GM12878 (cell line): Measurements from ENCODE around the gene GMPR2. TPM values are rescaled to one million over a fixed set of nuclear protein-coding genes. Genes with fewer than 3 reads are reported as not detected.

Experiments used
- ATAC-seq: fragments of 200-7000 bp; cut with Tn5 transposase; 3 replicates; pipeline ENCODE4 v1.9.1; 2020; ENCODE audit warnings: mild to moderate bottlenecking, moderate library complexity
- BruUV-seq: library from RNA; stranded (reverse); fragments of 400-500 nt; replicated peaks from 2 replicates; lab custom pipeline; 2021; lab: Mats Ljungman, UMichigan
- CTCF ChIA-PET: fragments of 300-600 bp; sonication (Branson Sonifier 250); formaldehyde crosslinking; extraction: SDS; loops from one replicate; lab custom pipeline; 2021; ENCODE audit warnings: inconsistent platforms; lab: Yijun Ruan, JAX
- POLR2A ChIA-PET: fragments of 350-600 bp; formaldehyde crosslinking; extraction: SDS; loops from one replicate; lab custom pipeline; 2021; ENCODE audit warnings: inconsistent platforms; lab: Charles Lee
- RAD21 ChIA-PET: fragments of 300-600 bp; sonication (Branson Sonifier 250); formaldehyde crosslinking; loops from one replicate; lab custom pipeline; 2023; ENCODE audit warnings: antibody characterized with exemption; ENCODE audit not compliant: unreplicated experiment; lab: Charles Lee
- SMC1A ChIA-PET: fragments of 300-600 bp; sonication (Branson Sonifier 250); formaldehyde crosslinking; loops from one replicate; lab custom pipeline; 2023; ENCODE audit not compliant: unreplicated experiment, uncharacterized antibody; lab: Charles Lee
- DNase-seq: peaks from one replicate; pipeline ENCODE4 v3.0.0-alpha.2; 2011; ENCODE audit warnings: low read depth, low spot score
- FAIRE-seq: peaks from 3 replicates; lab custom pipeline; 2011; peaks lifted over from hg19 to GRCh38; lab: Jason Lieb, UNC
- H2AFZ ChIP-seq: 2 replicates; pipeline ENCODE4 v1.6.0; 2011; ENCODE audit warnings: low read depth, low read length, control low read depth; ENCODE audit not compliant: control insufficient read depth
- H3K27ac ChIP-seq: 2 replicates; pipeline ENCODE4 v1.5.1; 2011; ENCODE audit warnings: control low read depth; ENCODE audit not compliant: control insufficient read depth, insufficient read depth
- H3K27me3 ChIP-seq, 2 experiments: replicated peaks in 1 of 2; 2 replicates each; pipeline versions ENCODE4 v1.6.0 to v1.6.1; 2011; ENCODE audit warnings: low read length in 1 of 2; ENCODE audit not compliant: control insufficient read depth in 2 of 2, insufficient read depth in 2 of 2
- H3K36me3 ChIP-seq, 2 experiments: 2 replicates each; pipeline ENCODE4 v1.5.1; 2011; ENCODE audit warnings: low read length in 1 of 2; ENCODE audit not compliant: control insufficient read depth in 2 of 2, insufficient read depth in 2 of 2
- H3K4me1 ChIP-seq: 2 replicates; pipeline ENCODE4 v1.6.1; 2011; ENCODE audit warnings: mild to moderate bottlenecking, low read length, moderate library complexity, mixed read lengths; ENCODE audit not compliant: control insufficient read depth, insufficient read depth
- H3K4me2 ChIP-seq: 2 replicates; pipeline ENCODE4 v1.6.0; 2011; ENCODE audit warnings: control low read depth; ENCODE audit not compliant: control insufficient read depth, insufficient read depth
- H3K4me3 ChIP-seq: fragments of 200-600 bp; sonication (generic); 2 replicates; pipeline ENCODE4 v1.5.1; 2016
- H3K79me2 ChIP-seq: 2 replicates; pipeline ENCODE4 v1.6.0; 2011; ENCODE audit warnings: low read length; ENCODE audit not compliant: control insufficient read depth, insufficient read depth
- H3K9ac ChIP-seq: 2 replicates; pipeline ENCODE4 v1.8.0; 2011; ENCODE audit warnings: low read length, control low read depth, mixed read lengths; ENCODE audit not compliant: control insufficient read depth, insufficient read depth
- H3K9me3 ChIP-seq: replicated peaks from 3 replicates; pipeline ENCODE4 v1.5.1; 2011; ENCODE audit warnings: mild to moderate bottlenecking, low read length; ENCODE audit not compliant: control insufficient read depth, insufficient read depth
- H4K20me1 ChIP-seq: 2 replicates; pipeline ENCODE4 v1.6.0; 2011; ENCODE audit not compliant: control insufficient read depth, insufficient read depth
- ATF3 ChIP-seq: IDR thresholded peaks from 2 replicates; pipeline ENCODE4 v1.6.1; 2011; ENCODE audit warnings: low read depth, mild to moderate bottlenecking, low read length, moderate library complexity, borderline replicate concordance; ENCODE audit errors: extremely low read depth
- BRCA1 ChIP-seq: IDR thresholded peaks from 2 replicates; pipeline ENCODE4 v1.6.1; 2011; ENCODE audit warnings: low read depth, low read length, improper control_type of control experiment
- NFIC ChIP-seq: IDR thresholded peaks from 2 replicates; pipeline ENCODE4 v1.6.1; 2012; ENCODE audit warnings: low read depth, mild to moderate bottlenecking, inconsistent platforms, low read length, moderate library complexity
- PRDM15 ChIP-seq: fragments of 450-650 bp; formaldehyde crosslinking; IDR thresholded peaks from 2 replicates; pipeline ENCODE4 v1.4.0; 2020; ENCODE audit warnings: mild to moderate bottlenecking, moderate library complexity
- SRF ChIP-seq, 2 experiments: IDR thresholded peaks; 2 replicates each; pipeline ENCODE4 v1.6.1; 2011; ENCODE audit warnings: low read depth in 2 of 2, low read length in 2 of 2, mild to moderate bottlenecking in 1 of 2, moderate library complexity in 1 of 2
- SUPT20H ChIP-seq: IDR thresholded peaks from 2 replicates; pipeline ENCODE4 v1.6.1; 2011; ENCODE audit warnings: low read depth, mild to moderate bottlenecking, low read length, moderate library complexity, borderline replicate concordance; ENCODE audit not compliant: control insufficient read depth
- TAF1 ChIP-seq: IDR thresholded peaks from 2 replicates; pipeline ENCODE4 v1.6.1; 2011; ENCODE audit warnings: mild to moderate bottlenecking, low read depth, low read length, borderline replicate concordance
- TCF7 ChIP-seq: IDR thresholded peaks from 2 replicates; pipeline ENCODE4 v1.6.1; 2014; ENCODE audit warnings: antibody characterized with exemption, borderline replicate concordance
- ZBTB11 ChIP-seq: fragments of 450-650 bp; formaldehyde crosslinking; IDR thresholded peaks from 2 replicates; pipeline ENCODE4 v1.5.0; 2022; ENCODE audit warnings: mild to moderate bottlenecking, missing genetic modification characterization
- ZNF24 ChIP-seq: fragments of 450-650 bp; IDR thresholded peaks from 2 replicates; pipeline ENCODE4 v1.6.1; 2017; ENCODE audit warnings: antibody characterized with exemption, mild to moderate bottlenecking
- WGBS: methylation state at CpG from one replicate; pipeline ENCODE4 v1.1.6; 2016; ENCODE audit warnings: low lambda C conversion rate; ENCODE audit not compliant: insufficient replicate concordance, insufficient coverage; ENCODE audit errors: missing lambda C conversion rate; 5-methylcytosine and 5-hydroxymethylcytosine counted together
- in situ Hi-C: fragments of 300-500 bp; cut with MboI; formaldehyde crosslinking; loops from 9 replicates; pipeline ENCODE4 v1.14.3; 2018; ENCODE audit warnings: mixed read lengths
- intact Hi-C: fragments of 100-400 bp; cut with micrococcal nuclease; formaldehyde crosslinking; loops from one replicate; pipeline ENCODE4 v1.14.2; 2022; ENCODE audit not compliant: unreplicated experiment
- polyA plus RNA-seq, 11 experiments: library from polyadenylated mRNA; depleted of rRNA in 4 of 11; unstranded in 6 of 11; stranded (reverse) in 5 of 11; fragments of >200 nt; fragmentation: Nextera tagmentation in 4 of 11; fragmentation: Illumina TruSeq in 1 of 11; extraction: Ambion mirVana in 4 of 11; extraction: Trizol in 1 of 11; gene quantifications; 1 replicate in 1 of 11; 2 replicates in 10 of 11; pipeline versions ENCODE4 v1.2.1 to v1.2.3, GENCODE V29; 2011 to 2016; ENCODE audit warnings: inconsistent platforms in 2 of 11, missing spikeins in 2 of 11, low read depth in 1 of 11
- total RNA-seq, 4 experiments: library from RNA; depleted of rRNA in 3 of 4; stranded (reverse); fragments of >200 nt in 3 of 4; fragmentation: Illumina TruSeq in 1 of 4; extraction: Trizol in 1 of 4; gene quantifications; 2 replicates each; pipeline versions ENCODE4 v1.2.1 to v1.2.3, GENCODE V29; 2013 to 2021

Gene GMPR2
- total and polyA plus RNA-seq, 10 of the 15 experiments (the other 5 are each of a cell fraction or from before 2014, with no cell fraction given): 55.1 to 80.3 (median 61.5) TPM

GRCh38 chr14:24219080-24219479 lies 13.6 kb upstream of the GMPR2 start:
- no peaks in the 10 kb centered on the region for H3K9me3 ChIP-seq
- ChIA-PET POLR2A (interaction anchor here (1.1 kb wide), 1 partner anchor 20 kb away, joined by 11 read pairs; no protein-coding TSS in a partner anchor), SMC1A (interaction anchor here (0.9 to 2.0 kb wide), 2 partner anchors 13 to 15 kb away, joined by 4 to 12 read pairs; partner anchors contain the start of genes GMPR2 and NEDD8), RAD21 (interaction anchor here (0.7 kb wide), 1 partner anchor 81 kb away, joined by 3 read pairs; no protein-coding TSS in a partner anchor), CTCF (interaction anchor here (1.5 to 3.4 kb wide), 4 partner anchors 9 to 89 kb away, joined by 5 to 24 read pairs (median 9); partner anchors contain the start of genes CIDEB and TINF2)
- intact Hi-C loops (loop anchor here (10.0 kb wide), 1 partner anchor 204 kb away; no protein-coding TSS in a partner anchor), in situ Hi-C loops (no loop called here)
- no peak overlapping the region for H3K27ac ChIP-seq
- DNase-seq (no peak), FAIRE-seq (no peak), ATAC-seq (no peak)
- H3K9ac ChIP-seq: no peak overlapping the region
- H3K4me1 ChIP-seq: peaks cover 7% of the 10 kb centered on the region
- no peak overlapping the region for H2AFZ ChIP-seq
- no peak overlapping the region for H3K4me2 ChIP-seq
- BruUV-seq: no TSS peak
- H3K27me3 ChIP-seq: no peaks in the 10 kb centered on the region
- no peaks in the 10 kb centered on the region for H4K20me1 ChIP-seq
- H3K36me3 ChIP-seq: peaks cover 2 to 8% of the 10 kb centered on the region in 2 experiments; a peak in 3 of 4 replicates
- no peak for TF ChIP-seq SUPT20H
- TF ChIP-seq ATF3: no peak
- TF ChIP-seq PRDM15 (CRISPR knock-in tag): no peak
- no peak for TF ChIP-seq ZNF24
- TF ChIP-seq SRF (IDR thresholded peaks at IDR 0.05; ENCODE audit: low read depth in 2 of 2, low read length in 2 of 2): no peak
- no peak for TF ChIP-seq ZBTB11 (CRISPR knock-in tag)
- TF ChIP-seq TAF1: no peak
- no peak for TF ChIP-seq TCF7
- no peak for TF ChIP-seq BRCA1
- TF ChIP-seq NFIC: no peak
- H3K79me2 ChIP-seq: peaks cover 8% of the 10 kb centered on the region
- WGBS: 100% methylated on average over 2 of the region's 4 CpGs
- no peak overlapping the region for H3K4me3 ChIP-seq
